HG03108 (cell line): ENCODE data around the gene MORN4.
"Not testable (repeated sequence)": the region's sequence is repeated elsewhere in the genome, so short reads cannot be mapped to it uniquely, and the experiment has no call there.

ENCODE experiments used
- ATAC-seq: cut with Tn5 transposase; IDR thresholded peaks from one replicate; pipeline ENCODE4 v1.9.1; 2021; ENCODE audit warnings: moderate library complexity; ENCODE audit not compliant: unreplicated experiment

Gene MORN4

GRCh38 chr10:97598407-97599271, 34.7 kb downstream of the MORN4 start:
- no peak for ATAC-seq

DNA sequence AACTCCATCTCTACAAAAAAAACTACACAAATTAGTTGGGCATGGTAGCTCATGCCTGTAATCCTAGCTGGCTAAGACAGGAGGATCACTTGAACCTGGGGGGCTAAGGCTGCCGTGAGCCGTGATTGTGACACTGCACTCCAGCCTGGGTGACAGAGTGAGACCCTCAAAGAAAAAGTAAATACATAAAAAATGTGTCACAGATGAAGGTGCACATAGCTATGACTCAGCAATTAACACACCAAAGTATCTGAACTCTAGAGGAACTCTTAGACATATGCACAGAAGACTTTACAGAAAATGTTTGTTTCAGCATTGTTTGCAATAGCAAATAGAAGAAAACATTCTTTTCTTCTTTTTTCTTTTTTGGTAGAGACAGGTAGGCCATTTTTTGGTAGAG, 35.5 kb downstream of the MORN4 start:
- no peak for ATAC-seq

DNA sequence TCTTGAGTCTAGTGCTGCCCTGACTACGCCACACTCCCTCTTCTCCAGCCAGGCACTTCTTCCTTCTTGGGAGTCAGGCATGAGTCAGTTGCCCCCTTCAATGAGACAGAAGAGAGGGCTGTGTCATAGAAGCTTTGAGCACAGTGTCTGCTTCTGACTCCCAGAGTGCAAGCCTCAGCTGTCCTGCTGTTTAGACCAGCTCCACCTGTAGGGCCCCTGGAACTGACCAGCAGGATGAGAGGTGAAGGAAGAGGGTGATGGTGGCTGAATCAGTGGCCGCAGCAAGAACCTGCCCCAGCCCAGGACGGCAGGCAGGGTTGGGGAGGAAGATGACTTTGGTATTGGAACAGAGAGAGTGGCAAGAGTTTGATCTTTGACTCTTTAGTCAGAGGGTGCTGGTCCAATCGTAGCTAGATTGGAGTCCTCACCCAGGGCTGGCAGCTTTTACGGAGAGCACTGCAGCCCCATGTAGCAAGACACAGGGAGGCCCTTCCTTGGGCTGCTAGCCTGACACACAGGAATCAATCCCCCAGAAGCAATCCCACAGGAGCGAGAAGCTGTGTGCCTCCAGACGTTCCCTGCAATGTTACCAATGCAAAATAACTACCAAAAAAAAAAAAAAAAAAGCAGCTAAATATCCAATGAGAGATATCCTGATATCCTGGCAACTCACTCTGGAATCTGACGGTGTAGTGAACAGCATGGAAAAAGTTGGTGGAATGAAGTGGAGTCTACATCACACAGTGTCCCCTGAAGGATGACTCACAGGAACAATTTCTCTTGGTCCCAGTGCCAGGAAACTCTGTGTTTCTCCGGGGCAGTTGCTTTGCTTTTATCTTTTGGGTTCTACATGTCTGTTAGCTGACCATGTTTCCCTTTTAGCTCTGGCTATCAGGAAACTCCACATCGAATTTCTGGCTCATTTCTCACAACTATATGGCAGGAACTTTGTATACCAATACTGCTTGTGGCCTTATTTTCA, 36.9 kb downstream of the MORN4 start:
- ATAC-seq = no peak

DNA sequence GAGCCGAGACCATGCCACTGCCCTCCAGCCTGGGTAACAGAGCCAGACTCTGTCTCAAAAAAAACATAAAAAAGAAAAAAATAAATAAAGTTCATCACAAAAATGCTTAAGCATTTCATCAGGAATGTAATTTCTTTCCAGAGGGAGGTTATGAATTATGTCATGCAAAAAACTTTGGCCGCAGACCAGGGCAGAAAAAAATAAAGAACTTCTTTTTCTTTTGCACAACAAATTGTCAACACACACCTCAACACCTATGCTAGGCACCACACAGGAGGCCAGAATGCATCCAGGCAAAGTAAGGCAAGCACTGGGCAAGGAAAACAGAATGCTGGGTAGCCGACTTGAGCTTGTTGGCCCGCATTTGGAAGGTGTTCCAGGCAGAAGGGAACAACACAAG, 39.9 kb downstream of the MORN4 start:
- ATAC-seq = no peak

GRCh38 chr10:97590748-97591495, 42.4 kb downstream of the MORN4 start:
- no peak for ATAC-seq

GRCh38 chr10:97590082-97590747, 43.1 kb downstream of the MORN4 start:
- no peak for ATAC-seq

GRCh38 chr10:97589479-97589878, 43.8 kb downstream of the MORN4 start, which contains the start of gene C10orf62:
Gene C10orf62 (plus strand): TSS chr10:97589721. CDS start chr10:97589898, 177 bp downstream.
- no peak for ATAC-seq

DNA sequence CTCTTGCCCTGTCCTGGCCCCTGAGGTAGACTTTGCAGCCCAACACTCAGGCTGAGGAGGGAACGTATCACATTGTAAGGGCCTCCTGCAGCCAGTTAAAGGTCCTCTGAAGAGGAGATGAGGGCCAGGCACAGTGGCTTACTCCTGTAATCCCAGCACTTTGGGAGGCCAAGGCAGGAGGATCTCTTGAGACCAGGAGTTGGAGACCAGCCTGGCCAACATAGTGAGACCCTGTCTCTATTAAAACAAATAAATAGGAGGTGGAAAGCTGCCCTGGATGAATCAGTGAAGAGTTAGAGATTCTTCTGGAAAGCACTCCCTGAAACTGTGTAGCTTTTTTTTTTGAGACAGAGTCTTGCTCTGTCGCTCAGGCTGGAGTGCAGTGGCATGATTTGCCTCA, 46.1 kb downstream of the MORN4 start:
- no peak for ATAC-seq

GRCh38 chr10:97585439-97585811, 47.9 kb downstream of the MORN4 start:
- ATAC-seq = no peak

GRCh38 chr10:97584798-97585438, 48.4 kb downstream of the MORN4 start:
- no peak for ATAC-seq

GRCh38 chr10:97584060-97584797, 49.1 kb downstream of the MORN4 start, which contains the start of gene HOGA1:
Gene HOGA1 (plus strand): TSS chr10:97584389. CDS start chr10:97584704, 315 bp downstream.
- peak; percentile 61 for ATAC-seq

DNA sequence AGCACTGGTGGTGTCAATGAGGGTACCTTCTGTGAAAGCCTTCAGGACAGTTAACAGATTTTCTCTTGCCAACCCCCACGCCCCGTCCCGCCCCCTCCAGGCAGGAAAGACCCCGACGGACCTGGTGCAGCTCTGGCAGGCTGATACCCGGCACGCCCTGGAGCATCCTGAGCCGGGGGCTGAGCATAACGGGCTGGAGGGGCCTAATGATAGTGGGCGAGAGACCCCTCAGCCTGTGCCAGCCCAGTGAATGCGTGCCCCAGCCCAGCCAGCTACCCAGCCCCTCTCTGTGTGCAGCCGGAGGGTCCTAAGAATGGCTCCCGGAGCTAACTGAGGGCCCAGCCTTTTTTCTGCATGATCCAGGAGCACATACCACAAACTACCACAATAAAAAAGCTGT, 49.8 kb downstream of the MORN4 start:
- ATAC-seq = no peak

- no peak for ATAC-seq
These were observed 51.1 kb downstream of the MORN4 start for GRCh38 chr10:97582169-97582568.

- ATAC-seq = no peak
These were observed 52.6 kb downstream of the MORN4 start for GRCh38 chr10:97580421-97581367.

DNA sequence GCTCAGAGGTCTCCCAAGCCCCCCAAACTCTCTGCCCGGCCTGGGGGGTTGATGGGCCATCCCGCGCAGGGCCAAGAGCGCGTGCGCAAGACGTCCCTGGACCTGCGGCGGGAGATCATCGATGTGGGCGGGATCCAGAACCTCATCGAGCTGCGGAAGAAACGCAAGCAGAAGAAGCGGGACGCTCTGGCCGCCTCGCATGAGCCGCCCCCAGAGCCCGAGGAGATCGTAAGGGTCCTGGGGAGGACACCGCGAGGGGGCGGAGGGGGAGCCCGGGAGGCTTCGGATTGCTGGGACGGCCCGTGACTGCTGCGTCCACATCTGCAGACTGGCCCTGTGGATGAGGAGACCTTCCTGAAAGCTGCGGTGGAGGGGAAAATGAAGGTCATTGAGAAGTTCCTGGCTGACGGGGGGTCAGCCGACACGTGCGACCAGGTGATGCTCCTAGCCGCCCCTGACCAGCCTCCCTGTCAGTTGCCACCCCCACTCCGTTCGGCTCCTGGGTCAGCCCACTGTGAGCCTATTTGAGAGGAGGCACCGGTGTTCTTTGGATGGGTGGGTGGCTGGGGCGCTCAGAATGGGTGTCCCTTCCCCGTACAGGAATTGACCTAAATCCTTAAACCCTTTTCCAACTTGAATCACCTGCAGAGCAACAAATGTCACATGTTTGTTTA, 55.0 kb downstream of the MORN4 start:
- ATAC-seq = no peak

- ATAC-seq = no peak
These were observed 55.6 kb downstream of the MORN4 start for GRCh38 chr10:97577701-97578100.

GRCh38 chr10:97576487-97576886, 56.8 kb downstream of the MORN4 start:
- not testable (repeated sequence) for ATAC-seq
